Raji (cell line): ENCODE data around the gene PYCARD.

Source experiments
- POLR2A ChIP-seq: IDR thresholded peaks from 2 replicates; pipeline ENCODE4 v1.6.1; 2011; ENCODE audit warnings: low read depth, low read length, control low read depth; ENCODE audit not compliant: insufficient read depth

PYCARD gene

GRCh38 chr16:31187808-31188189, 14.8 kb downstream of the PYCARD start:
- no peak for TF ChIP-seq POLR2A

GRCh38 chr16:31186930-31187807, 15.4 kb downstream of the PYCARD start:
- TF ChIP-seq POLR2A: no peak

- no peak for TF ChIP-seq POLR2A
Measured at GRCh38 chr16:31186176-31186575, 16.4 kb downstream of the PYCARD start.

- TF ChIP-seq POLR2A: no peak
Measured at GRCh38 chr16:31185339-31185738, 17.2 kb downstream of the PYCARD start.

GRCh38 chr16:31184888-31185287, 17.7 kb downstream of the PYCARD start:
- no peak for TF ChIP-seq POLR2A

GRCh38 chr16:31183432-31184428, 18.8 kb downstream of the PYCARD start:
- no peak for TF ChIP-seq POLR2A

GRCh38 chr16:31182391-31182790, 20.2 kb downstream of the PYCARD start:
- no peak for TF ChIP-seq POLR2A

GRCh38 chr16:31181102-31181830, 21.3 kb downstream of the PYCARD start:
- no peak for TF ChIP-seq POLR2A

- peak; percentile 100 for TF ChIP-seq POLR2A
Measured at GRCh38 chr16:31179747-31180459, 22.7 kb downstream of the PYCARD start, which contains the start of gene FUS. TSS of gene FUS (plus strand) at chr16:31180139. CDS start at chr16:31180215, 76 bp downstream.

GRCh38 chr16:31179219-31179746, 23.3 kb downstream of the PYCARD start:
- no peak for TF ChIP-seq POLR2A

GRCh38 chr16:31177136-31177535, 25.4 kb downstream of the PYCARD start:
- TF ChIP-seq POLR2A: no peak

GRCh38 chr16:31168848-31169247, 33.7 kb downstream of the PYCARD start:
- no peak for TF ChIP-seq POLR2A

GRCh38 chr16:31167315-31167714, 35.2 kb downstream of the PYCARD start:
- no peak for TF ChIP-seq POLR2A

- no peak for TF ChIP-seq POLR2A
Measured at GRCh38 chr16:31157136-31157535, 45.4 kb downstream of the PYCARD start.
